Measurements from ENCODE around the gene SLC16A9.

SLC16A9 gene

DNA sequence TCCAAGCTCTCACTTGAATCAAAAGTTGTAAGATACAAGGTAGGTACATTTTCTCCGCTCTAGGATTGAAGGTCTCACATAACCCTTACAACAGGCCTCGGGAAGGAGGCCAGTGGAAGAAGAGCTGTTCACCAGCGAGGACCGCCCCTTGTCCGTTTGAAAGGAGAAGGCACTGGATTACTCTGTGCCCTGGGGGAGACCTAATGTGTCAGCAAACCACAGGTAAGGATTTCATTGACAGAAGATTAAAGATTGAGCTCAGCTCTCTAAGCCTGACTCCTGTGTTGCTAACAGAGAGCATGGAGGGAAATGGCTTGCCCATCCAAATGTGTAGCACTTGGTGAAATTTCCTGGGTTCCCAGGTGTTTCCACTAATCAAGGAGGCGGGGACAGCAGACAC lies 81.2 kb downstream of the SLC16A9 start:
- H3K4me3 ChIP-seq (ENCODE audit: low read depth, low read length): no peak overlapping the region
- DNase-seq (ENCODE audit: low read depth): no peak
- no peak for TF ChIP-seq CTCF (IDR thresholded peaks at IDR 0.05; ENCODE audit: insufficient read depth, low read depth, low read length, missing control alignments)

- DNase-seq (ENCODE audit: low read depth): no peak
- no peak for TF ChIP-seq CTCF (IDR thresholded peaks at IDR 0.05; ENCODE audit: insufficient read depth, low read depth, low read length, missing control alignments)
- H3K4me3 ChIP-seq (ENCODE audit: low read depth, low read length): no peak overlapping the region
These were observed 82.2 kb downstream of the SLC16A9 start for GRCh38 chr10:59627366-59628018.

DNA sequence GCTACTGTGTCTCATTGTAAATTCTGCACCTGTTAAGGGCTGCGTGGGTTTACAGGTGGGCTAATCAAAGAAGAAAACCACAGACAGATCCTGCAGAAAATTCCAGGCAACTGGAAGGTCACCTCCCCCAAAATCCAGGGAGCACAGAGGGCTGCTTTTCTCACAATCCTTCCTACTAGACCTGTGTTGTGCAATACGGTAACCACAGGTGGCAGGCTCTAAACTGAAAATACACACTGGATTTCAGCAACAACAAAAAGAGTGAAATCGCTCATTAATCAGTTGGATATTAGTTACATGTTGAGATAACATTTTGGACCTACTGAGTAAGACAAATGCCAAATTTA lies 83.2 kb downstream of the SLC16A9 start:
- DNase-seq (ENCODE audit: low read depth): no peak
- H3K4me3 ChIP-seq (ENCODE audit: low read depth, low read length): no peak overlapping the region
- no peak for TF ChIP-seq CTCF (IDR thresholded peaks at IDR 0.05; ENCODE audit: insufficient read depth, low read depth, low read length, missing control alignments)

DNA sequence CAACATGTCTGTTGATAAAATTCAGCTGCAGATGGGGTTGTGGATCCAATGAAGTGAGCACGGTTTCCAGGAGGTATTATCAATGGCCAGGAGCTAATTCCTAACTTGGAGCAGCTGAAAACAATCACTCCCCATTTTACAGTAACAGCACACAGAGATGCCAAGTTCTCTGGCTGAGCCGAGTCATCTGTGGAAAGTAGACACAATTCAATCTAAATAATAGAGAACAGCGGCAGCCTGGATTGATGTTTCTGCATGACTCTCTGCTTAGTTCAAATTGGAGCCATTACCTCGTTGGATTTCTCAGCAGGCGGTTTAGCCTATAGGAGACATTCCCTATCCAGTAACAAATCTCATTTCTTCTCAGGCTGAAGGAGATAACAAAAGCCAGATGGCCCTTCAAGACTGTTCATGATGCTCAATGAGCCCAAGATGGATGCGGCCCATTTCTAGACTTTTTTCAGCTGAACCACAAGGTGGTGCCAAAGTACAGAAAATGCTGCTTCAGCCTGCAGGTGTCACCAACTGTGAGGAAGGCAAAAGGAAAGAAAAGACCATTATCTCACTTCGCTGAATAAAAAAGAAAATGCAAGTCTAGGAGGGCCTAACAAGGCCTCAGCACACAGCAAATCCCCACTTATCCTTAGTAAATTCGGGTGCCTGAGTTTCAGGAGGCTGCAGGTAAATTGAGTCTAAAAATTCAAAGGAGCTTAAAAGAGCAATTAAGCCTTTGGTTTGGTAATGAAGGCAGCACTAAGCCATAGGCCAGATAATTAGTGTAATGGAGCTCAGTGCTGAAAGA lies 83.7 kb downstream of the SLC16A9 start:
- TF ChIP-seq CTCF (IDR thresholded peaks at IDR 0.05; ENCODE audit: insufficient read depth, low read depth, low read length, missing control alignments): peak; percentile 69
- DNase-seq (ENCODE audit: low read depth): peak; percentile 78
- no peak overlapping the region for H3K4me3 ChIP-seq (ENCODE audit: low read depth, low read length)

- H3K4me3 ChIP-seq (ENCODE audit: low read depth, low read length): no peak overlapping the region
- no peak for TF ChIP-seq CTCF (IDR thresholded peaks at IDR 0.05; ENCODE audit: insufficient read depth, low read depth, low read length, missing control alignments)
- DNase-seq (ENCODE audit: low read depth): no peak
These were observed 84.7 kb downstream of the SLC16A9 start for GRCh38 chr10:59624951-59625350.

GRCh38 chr10:59624136-59624535 lies 85.5 kb downstream of the SLC16A9 start:
- TF ChIP-seq CTCF (IDR thresholded peaks at IDR 0.05; ENCODE audit: insufficient read depth, low read depth, low read length, missing control alignments): no peak
- no peak overlapping the region for H3K4me3 ChIP-seq (ENCODE audit: low read depth, low read length)
- DNase-seq (ENCODE audit: low read depth): no peak

All from GM12865 (cell line).